Peyer's patch (tissue), 4 donors: ENCODE measurements around the gene ABCD2. TPM values are rescaled to one million over a fixed set of nuclear protein-coding genes. Genes with fewer than 3 reads are reported as not detected.
"Not testable (repeated sequence)": the region's sequence is repeated elsewhere in the genome, so short reads cannot be mapped to it uniquely, and the experiment has no call there.

Source experiments
- DNase-seq, 3 donors: peaks; one replicate each; pipeline ENCODE4 v3.0.0-alpha.2; 2017 to 2019
- H3K27ac ChIP-seq, 4 donors: fragments of 200-600 bp; sonication (generic); one replicate each; pipeline ENCODE4 v1.5.1; 2016 to 2019
- H3K27me3 ChIP-seq, 2 donors: fragments of 200-600 bp; sonication (generic); one replicate each; pipeline ENCODE4 v1.5.1; 2019
- H3K36me3 ChIP-seq, 3 donors: fragments of 200-600 bp; sonication (generic); one replicate each; pipeline ENCODE4 v1.5.1; 2016 to 2019
- H3K4me1 ChIP-seq, 4 donors: fragments of 200-600 bp; sonication (generic); one replicate each; pipeline ENCODE4 v1.5.1; 2016 to 2019
- H3K4me3 ChIP-seq, 4 donors: fragments of 200-600 bp; sonication (generic); 1 replicate in 3 of 4; 2 replicates in 1 of 4; pipeline ENCODE4 v1.5.1; 2016 to 2019; ENCODE audit warnings: mild to moderate bottlenecking in 1 of 4
- H3K9me3 ChIP-seq, 4 donors: fragments of 200-600 bp; sonication (generic); one replicate each; pipeline ENCODE4 v1.5.1; 2016 to 2019; ENCODE audit warnings: mild to moderate bottlenecking in 1 of 4
- CTCF ChIP-seq, 6 experiments: fragments of 450-650 bp in 4 of 6; fragments of 200-600 bp in 2 of 6; sonication (generic) in 1 of 6; IDR thresholded peaks; one replicate each; pipeline ENCODE4 v1.5.1; 2017 to 2019; ENCODE audit warnings: antibody characterized with exemption in 6 of 6, mild to moderate bottlenecking in 3 of 6, moderate library complexity in 1 of 6
- POLR2A ChIP-seq, 2 donors: fragments of 450-650 bp; IDR thresholded peaks; one replicate each; pipeline ENCODE4 v1.5.1; 2017; ENCODE audit warnings: antibody characterized with exemption in 2 of 2, mild to moderate bottlenecking in 2 of 2, moderate library complexity in 2 of 2
- total RNA-seq, 4 donors: library from RNA; depleted of rRNA; stranded (reverse); fragments of >200 nt; gene quantifications; one replicate each; pipeline ENCODE4 v1.1.0, GENCODE V29; 2016

The ABCD2 gene
- total RNA-seq, 4 donors from 2014 or later = 0.54 to 1.7 (median 0.88) TPM; not detected in 1

DNA sequence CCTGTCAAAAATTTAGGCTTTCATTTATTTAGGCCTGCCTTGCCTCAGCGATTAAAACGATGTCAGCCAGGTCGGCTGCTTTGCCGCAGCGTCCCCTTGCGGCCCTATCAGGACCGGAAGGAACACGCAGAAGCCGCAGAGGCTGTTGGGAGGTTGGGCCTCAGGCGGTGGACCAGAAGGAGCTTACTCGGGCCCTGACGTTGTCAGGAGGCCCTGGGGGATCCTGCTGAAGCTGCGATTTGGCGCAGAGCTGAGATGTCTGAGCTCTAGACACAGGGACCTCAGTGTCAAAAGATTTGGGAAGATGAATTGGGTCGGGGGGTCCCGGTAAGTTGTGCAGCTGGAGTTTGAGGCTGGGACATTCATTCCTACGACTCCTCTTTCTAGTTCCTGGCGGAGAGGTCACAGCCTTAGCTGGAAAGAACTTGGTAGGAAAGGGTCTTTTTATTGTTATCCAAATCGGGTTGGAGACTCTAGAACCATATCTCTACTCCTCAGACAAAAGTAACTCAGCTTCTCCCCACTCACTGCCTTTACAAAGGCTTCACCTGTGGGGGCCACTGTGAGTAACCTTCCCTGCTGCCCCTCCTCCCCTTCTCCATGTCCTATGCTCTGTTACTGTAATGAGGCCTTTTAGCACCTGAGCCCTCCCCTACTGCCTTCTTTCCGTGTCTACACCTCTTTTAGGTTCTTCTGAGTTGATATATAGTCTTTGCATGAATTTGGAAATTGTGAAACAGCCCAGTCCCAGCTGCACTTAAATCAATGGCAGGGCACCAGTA lies 6.6 kb upstream of the ABCD2 start:
- Histone ChIP-seq H3K4me3 (no peak overlapping the region), H3K27me3 (no peaks in the 10 kb centered on the region), H3K27ac (no peak overlapping the region), H3K9me3 (no peaks in the 10 kb centered on the region), H3K4me1 (no peaks in the 10 kb centered on the region), H3K36me3 (no peaks in the 10 kb centered on the region)
- no peak for DNase-seq
- no peak for TF ChIP-seq POLR2A (IDR thresholded peaks at IDR 0.05)
- TF ChIP-seq CTCF (IDR thresholded peaks at IDR 0.05) = no peak

- Histone ChIP-seq H3K9me3 (no peaks in the 10 kb centered on the region), H3K4me3 (no peak overlapping the region), H3K36me3 (no peaks in the 10 kb centered on the region), H3K27ac (no peak overlapping the region), H3K4me1 (no peaks in the 10 kb centered on the region), H3K27me3 (no peaks in the 10 kb centered on the region)
- no peak for DNase-seq
- no peak for TF ChIP-seq CTCF (IDR thresholded peaks at IDR 0.05)
- TF ChIP-seq POLR2A (IDR thresholded peaks at IDR 0.05) = no peak
These were observed 4.3 kb upstream of the ABCD2 start for GRCh38 chr12:39623919-39624318.

GRCh38 chr12:39623160-39623559 lies 3.6 kb upstream of the ABCD2 start:
- H3K27ac ChIP-seq = peak overlapping the region in 2 of 4 donors; percentile 9 to 61
- H3K36me3 ChIP-seq, DNase-seq, H3K27me3 ChIP-seq, H3K4me3 ChIP-seq, H3K9me3 ChIP-seq, H3K4me1 ChIP-seq: not testable (repeated sequence)

- H3K27me3 ChIP-seq = no peaks in the 10 kb centered on the region
- TF ChIP-seq POLR2A (IDR thresholded peaks at IDR 0.05) = no peak
- no peak for TF ChIP-seq CTCF (IDR thresholded peaks at IDR 0.05)
- H3K4me3 ChIP-seq = no peak overlapping the region
- H3K9me3 ChIP-seq = no peaks in the 10 kb centered on the region
- no peak for DNase-seq
- H3K36me3 ChIP-seq = no peaks in the 10 kb centered on the region
- peaks cover 0 to 5% (median 0%) of the 10 kb centered on the region in 4 donors for H3K4me1 ChIP-seq
- H3K27ac ChIP-seq = peak overlapping the region; percentile 9 to 61 (median 51)
These were observed 2.7 kb upstream of the ABCD2 start for GRCh38 chr12:39622306-39622705.

DNA sequence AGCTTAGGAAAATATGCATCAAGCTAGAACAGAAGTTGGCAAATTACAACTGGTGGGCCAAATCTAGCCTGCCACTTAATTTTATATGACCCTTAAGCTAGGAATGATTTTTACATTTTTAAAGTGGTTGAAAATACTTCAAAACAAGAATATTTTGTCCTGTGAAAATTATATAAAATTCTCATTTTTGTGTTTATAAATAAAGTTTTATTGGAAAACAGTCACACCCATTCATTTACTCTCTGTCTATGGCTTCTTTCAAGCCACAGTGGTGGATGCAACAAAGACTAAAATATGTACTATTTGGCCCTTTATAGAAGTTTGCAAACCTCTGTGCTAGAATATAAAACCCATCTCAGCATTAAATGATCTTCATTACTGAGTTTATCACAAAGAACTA lies 2.1 kb upstream of the ABCD2 start:
- H3K4me1 ChIP-seq = peaks cover 0 to 6% (median 0%) of the 10 kb centered on the region in 4 donors

More for the DNA sequence above, 2.1 kb upstream of the ABCD2 start:
- no peaks in the 10 kb centered on the region for H3K9me3 ChIP-seq
- H3K36me3 ChIP-seq = no peaks in the 10 kb centered on the region
- peak overlapping the region; percentile 61 to 81 (median 72) for H3K27ac ChIP-seq
- TF ChIP-seq POLR2A (IDR thresholded peaks at IDR 0.05) (no peak), CTCF (IDR thresholded peaks at IDR 0.05) (no peak)
- no peak overlapping the region for H3K4me3 ChIP-seq
- DNase-seq = no peak
- H3K27me3 ChIP-seq = no peaks in the 10 kb centered on the region
